ENCODE results near the gene NCOA7. TPM values are rescaled to one million over a fixed set of nuclear protein-coding genes. Genes with fewer than 3 reads are reported as not detected.

NCOA7 gene
- total RNA-seq, 1 experiment from 2014 or later, result 67.9 TPM

GRCh38 chr6:125808591-125808990 lies 17.8 kb downstream of the NCOA7 start:
- ChIA-PET POLR2A (no interaction called here), CTCF (no interaction called here)
- no peaks in the 10 kb centered on the region for H3K27me3 ChIP-seq (replicated peaks; ENCODE audit: control insufficient read depth, insufficient read depth, low read length)
- peak overlapping the region; percentile 56 for H3K27ac Mint-ChIP-seq (ENCODE audit: unreplicated experiment)
- H3K36me3 ChIP-seq (ENCODE audit: control insufficient read depth, insufficient read depth, low read length), result no peaks in the 10 kb centered on the region
- intact Hi-C loops (cut with micrococcal nuclease; ENCODE audit: unreplicated experiment), result no loop called here
- no peak overlapping the region for H3K4me3 ChIP-seq (ENCODE audit: low read depth, low read length)
- no peaks in the 10 kb centered on the region for H3K9me3 Mint-ChIP-seq (ENCODE audit: unreplicated experiment)
- H3K9me3 ChIP-seq, result no peaks in the 10 kb centered on the region
- peaks cover 33% of the 10 kb centered on the region for H3K4me1 Mint-ChIP-seq (ENCODE audit: low read depth, unreplicated experiment)
- H3K27me3 Mint-ChIP-seq (ENCODE audit: insufficient read depth, unreplicated experiment), result no peaks in the 10 kb centered on the region
- no peak for DNase-seq
- BruUV-seq (replicated peaks), result no TSS peak
- TF ChIP-seq CTCF (IDR thresholded peaks at IDR 0.05; ENCODE audit: insufficient read depth in 1 of 2, low read depth in 1 of 2, low read length in 1 of 2, severe bottlenecking in 1 of 2, unreplicated experiment in 1 of 2), result no peak
- H3K4me1 ChIP-seq, result peaks cover 35% of the 10 kb centered on the region
- H3K36me3 Mint-ChIP-seq (ENCODE audit: insufficient read depth, unreplicated experiment), result peaks cover 22% of the 10 kb centered on the region
- H3K4me3 Mint-ChIP-seq (ENCODE audit: unreplicated experiment), result no peak overlapping the region

GRCh38 chr6:125809570-125810170 lies 18.9 kb downstream of the NCOA7 start:
- H3K27ac Mint-ChIP-seq (ENCODE audit: unreplicated experiment), result no peak overlapping the region
- BruUV-seq (replicated peaks), result no TSS peak

GRCh38 chr6:125810445-125810844 lies 19.7 kb downstream of the NCOA7 start:
- no peaks in the 10 kb centered on the region for H3K36me3 ChIP-seq (ENCODE audit: control insufficient read depth, insufficient read depth, low read length)
- DNase-seq, result no peak
- peaks cover 48% of the 10 kb centered on the region for H3K4me1 ChIP-seq
- no peaks in the 10 kb centered on the region for H3K27me3 ChIP-seq (replicated peaks; ENCODE audit: control insufficient read depth, insufficient read depth, low read length)
- Mint-ChIP-seq H3K27me3 (ENCODE audit: insufficient read depth, unreplicated experiment) (no peaks in the 10 kb centered on the region), H3K27ac (ENCODE audit: unreplicated experiment) (no peak overlapping the region), H3K4me1 (ENCODE audit: low read depth, unreplicated experiment) (peaks cover 39% of the 10 kb centered on the region), H3K4me3 (ENCODE audit: unreplicated experiment) (no peak overlapping the region), H3K36me3 (ENCODE audit: insufficient read depth, unreplicated experiment) (peaks cover 22% of the 10 kb centered on the region), H3K9me3 (ENCODE audit: unreplicated experiment) (no peaks in the 10 kb centered on the region)
- ChIA-PET CTCF (no interaction called here), POLR2A (no interaction called here)
- intact Hi-C loops (cut with micrococcal nuclease; ENCODE audit: unreplicated experiment), result no loop called here
- no peaks in the 10 kb centered on the region for H3K9me3 ChIP-seq
- H3K4me3 ChIP-seq (ENCODE audit: low read depth, low read length), result no peak overlapping the region
- TF ChIP-seq CTCF (IDR thresholded peaks at IDR 0.05; ENCODE audit: insufficient read depth in 1 of 2, low read depth in 1 of 2, low read length in 1 of 2, severe bottlenecking in 1 of 2, unreplicated experiment in 1 of 2), result no peak
- no TSS peak for BruUV-seq (replicated peaks)

More at GRCh38 chr6:125809570-125810170, 18.9 kb downstream of the NCOA7 start:
- H3K27me3 ChIP-seq (replicated peaks; ENCODE audit: control insufficient read depth, insufficient read depth, low read length), result no peaks in the 10 kb centered on the region
- intact Hi-C loops (cut with micrococcal nuclease; ENCODE audit: unreplicated experiment), result no loop called here
- no peaks in the 10 kb centered on the region for H3K27me3 Mint-ChIP-seq (ENCODE audit: insufficient read depth, unreplicated experiment)
- POLR2A ChIA-PET, result no interaction called here
- no peaks in the 10 kb centered on the region for H3K36me3 ChIP-seq (ENCODE audit: control insufficient read depth, insufficient read depth, low read length)
- peaks cover 39% of the 10 kb centered on the region for H3K4me1 Mint-ChIP-seq (ENCODE audit: low read depth, unreplicated experiment)
- H3K36me3 Mint-ChIP-seq (ENCODE audit: insufficient read depth, unreplicated experiment), result peaks cover 22% of the 10 kb centered on the region
- CTCF ChIA-PET, result interaction anchor here (0.6 kb wide), 1 partner anchor 23 kb away, joined by 5 read pairs; no protein-coding TSS in a partner anchor
- no peak for TF ChIP-seq CTCF (IDR thresholded peaks at IDR 0.05; ENCODE audit: insufficient read depth in 1 of 2, low read depth in 1 of 2, low read length in 1 of 2, severe bottlenecking in 1 of 2, unreplicated experiment in 1 of 2)
- DNase-seq, result no peak
- no peak overlapping the region for H3K4me3 Mint-ChIP-seq (ENCODE audit: unreplicated experiment)
- H3K9me3 Mint-ChIP-seq (ENCODE audit: unreplicated experiment), result no peaks in the 10 kb centered on the region
- no peaks in the 10 kb centered on the region for H3K9me3 ChIP-seq
- H3K4me1 ChIP-seq, result peaks cover 45% of the 10 kb centered on the region
- no peak overlapping the region for H3K4me3 ChIP-seq (ENCODE audit: low read depth, low read length)

Measured in Caco-2 (cell line).